NCI-H1417 (cell line): ENCODE results near the gene CCDC154.
"Not testable (repeated sequence)": the region's sequence is repeated elsewhere in the genome, so short reads cannot be mapped to it uniquely, and the experiment has no call there.

Experiments used
- DNase-seq, 3 experiments: peaks; one replicate each; lab custom pipeline; 2025; lab: John Stamatoyannopoulos, UW

The CCDC154 gene

GRCh38 chr16:1453316-1453715 is 9.0 kb upstream of the CCDC154 start:
- DNase-seq, result no peak

- DNase-seq, result no peak
Measured at GRCh38 chr16:1452530-1452929, 8.2 kb upstream of the CCDC154 start.

- DNase-seq, result no peak
Measured at GRCh38 chr16:1451702-1452392, 7.5 kb upstream of the CCDC154 start.

- no peak for DNase-seq
Measured at GRCh38 chr16:1450841-1451240, 6.5 kb upstream of the CCDC154 start.

GRCh38 chr16:1450218-1450617 is 5.9 kb upstream of the CCDC154 start:
- no peak for DNase-seq

GRCh38 chr16:1449201-1449788 is 4.9 kb upstream of the CCDC154 start:
- no peak for DNase-seq

- DNase-seq, result no peak
Measured at GRCh38 chr16:1448536-1449116, 4.3 kb upstream of the CCDC154 start.

GRCh38 chr16:1447965-1448364 is 3.6 kb upstream of the CCDC154 start:
- DNase-seq, result no peak

- DNase-seq, result no peak
Measured at GRCh38 chr16:1446296-1447080, 2.1 kb upstream of the CCDC154 start.

GRCh38 chr16:1445518-1446203 is 1.3 kb upstream of the CCDC154 start:
- DNase-seq, result no peak

- no peak for DNase-seq
Measured at GRCh38 chr16:1444730-1445517, 568 bp upstream of the CCDC154 start.

- DNase-seq, result no peak
Measured at GRCh38 chr16:1443403-1443973, 868 bp downstream of the CCDC154 start.

GRCh38 chr16:1442697-1443096 is 1.7 kb downstream of the CCDC154 start:
- no peak for DNase-seq

- peak in 2 of 3 experiments; percentile 66 to 77 for DNase-seq
Measured at GRCh38 chr16:1441391-1441829, 2.9 kb downstream of the CCDC154 start.

- not testable (repeated sequence) for DNase-seq
Measured at GRCh38 chr16:1439699-1440074, 4.7 kb downstream of the CCDC154 start.

GRCh38 chr16:1439058-1439698 is 5.2 kb downstream of the CCDC154 start:
- peak in 2 of 3 experiments; percentile 79 to 80 for DNase-seq

- peak in 2 of 3 experiments; percentile 78 to 79 for DNase-seq
Measured at GRCh38 chr16:1438229-1439057, 5.9 kb downstream of the CCDC154 start.

- DNase-seq, result no peak
Measured at GRCh38 chr16:1437606-1438005, 6.8 kb downstream of the CCDC154 start.

- DNase-seq, result no peak
Measured at GRCh38 chr16:1436731-1437355, 7.5 kb downstream of the CCDC154 start.
